Measurements from ENCODE around the gene DMD.

DNA sequence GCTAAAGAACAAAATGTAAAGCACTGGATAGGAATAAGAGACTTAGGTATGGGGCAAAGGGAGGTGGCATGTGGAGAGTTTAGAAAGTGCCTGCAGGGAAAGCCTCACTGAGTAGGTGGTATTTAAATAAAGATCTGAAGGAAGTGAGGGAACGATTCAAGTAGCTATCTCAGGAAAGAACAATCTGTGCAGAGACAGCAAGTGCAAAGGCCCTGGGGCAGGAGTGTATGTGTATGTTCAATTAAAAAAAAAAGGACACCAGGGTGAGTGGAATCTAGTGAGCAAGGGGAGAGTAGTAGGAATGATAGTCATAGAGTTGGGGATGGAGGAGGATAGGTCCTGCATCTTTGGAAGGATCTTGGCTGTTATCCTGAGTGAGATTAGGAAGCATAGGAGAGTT is 1359.6 kb downstream of the DMD start:
- TF ChIP-seq, protein P1, sequence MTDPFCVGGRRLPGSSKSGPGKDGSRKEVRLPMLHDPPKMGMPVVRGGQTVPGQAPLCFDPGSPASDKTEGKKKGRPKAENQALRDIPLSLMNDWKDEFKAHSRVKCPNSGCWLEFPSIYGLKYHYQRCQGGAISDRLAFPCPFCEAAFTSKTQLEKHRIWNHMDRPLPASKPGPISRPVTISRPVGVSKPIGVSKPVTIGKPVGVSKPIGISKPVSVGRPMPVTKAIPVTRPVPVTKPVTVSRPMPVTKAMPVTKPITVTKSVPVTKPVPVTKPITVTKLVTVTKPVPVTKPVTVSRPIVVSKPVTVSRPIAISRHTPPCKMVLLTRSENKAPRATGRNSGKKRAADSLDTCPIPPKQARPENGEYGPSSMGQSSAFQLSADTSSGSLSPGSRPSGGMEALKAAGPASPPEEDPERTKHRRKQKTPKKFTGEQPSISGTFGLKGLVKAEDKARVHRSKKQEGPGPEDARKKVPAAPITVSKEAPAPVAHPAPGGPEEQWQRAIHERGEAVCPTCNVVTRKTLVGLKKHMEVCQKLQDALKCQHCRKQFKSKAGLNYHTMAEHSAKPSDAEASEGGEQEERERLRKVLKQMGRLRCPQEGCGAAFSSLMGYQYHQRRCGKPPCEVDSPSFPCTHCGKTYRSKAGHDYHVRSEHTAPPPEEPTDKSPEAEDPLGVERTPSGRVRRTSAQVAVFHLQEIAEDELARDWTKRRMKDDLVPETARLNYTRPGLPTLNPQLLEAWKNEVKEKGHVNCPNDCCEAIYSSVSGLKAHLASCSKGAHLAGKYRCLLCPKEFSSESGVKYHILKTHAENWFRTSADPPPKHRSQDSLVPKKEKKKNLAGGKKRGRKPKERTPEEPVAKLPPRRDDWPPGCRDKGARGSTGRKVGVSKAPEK (CRISPR knock-in tag; IDR thresholded peaks at IDR 0.05; ENCODE audit: borderline replicate concordance), result no peak
- TF ChIP-seq, protein P2, sequence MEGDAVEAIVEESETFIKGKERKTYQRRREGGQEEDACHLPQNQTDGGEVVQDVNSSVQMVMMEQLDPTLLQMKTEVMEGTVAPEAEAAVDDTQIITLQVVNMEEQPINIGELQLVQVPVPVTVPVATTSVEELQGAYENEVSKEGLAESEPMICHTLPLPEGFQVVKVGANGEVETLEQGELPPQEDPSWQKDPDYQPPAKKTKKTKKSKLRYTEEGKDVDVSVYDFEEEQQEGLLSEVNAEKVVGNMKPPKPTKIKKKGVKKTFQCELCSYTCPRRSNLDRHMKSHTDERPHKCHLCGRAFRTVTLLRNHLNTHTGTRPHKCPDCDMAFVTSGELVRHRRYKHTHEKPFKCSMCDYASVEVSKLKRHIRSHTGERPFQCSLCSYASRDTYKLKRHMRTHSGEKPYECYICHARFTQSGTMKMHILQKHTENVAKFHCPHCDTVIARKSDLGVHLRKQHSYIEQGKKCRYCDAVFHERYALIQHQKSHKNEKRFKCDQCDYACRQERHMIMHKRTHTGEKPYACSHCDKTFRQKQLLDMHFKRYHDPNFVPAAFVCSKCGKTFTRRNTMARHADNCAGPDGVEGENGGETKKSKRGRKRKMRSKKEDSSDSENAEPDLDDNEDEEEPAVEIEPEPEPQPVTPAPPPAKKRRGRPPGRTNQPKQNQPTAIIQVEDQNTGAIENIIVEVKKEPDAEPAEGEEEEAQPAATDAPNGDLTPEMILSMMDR (CRISPR knock-in tag; IDR thresholded peaks at IDR 0.05), result no peak
- TF ChIP-seq KDM5A (IDR thresholded peaks at IDR 0.05; ENCODE audit: borderline replicate concordance, low read length) (no peak), ZNF253 (CRISPR knock-in tag; IDR thresholded peaks at IDR 0.05; ENCODE audit: borderline replicate concordance) (no peak), FOSL2 (CRISPR knock-in tag; IDR thresholded peaks at IDR 0.05) (no peak), ZNF24 (IDR thresholded peaks at IDR 0.05) (no peak), ELF3 (CRISPR knock-in tag; IDR thresholded peaks at IDR 0.05) (no peak), SP1 (IDR thresholded peaks at IDR 0.05) (no peak), SP1 (CRISPR knock-in tag; IDR thresholded peaks at IDR 0.05) (no peak)
- TF ChIP-seq, protein P3, sequence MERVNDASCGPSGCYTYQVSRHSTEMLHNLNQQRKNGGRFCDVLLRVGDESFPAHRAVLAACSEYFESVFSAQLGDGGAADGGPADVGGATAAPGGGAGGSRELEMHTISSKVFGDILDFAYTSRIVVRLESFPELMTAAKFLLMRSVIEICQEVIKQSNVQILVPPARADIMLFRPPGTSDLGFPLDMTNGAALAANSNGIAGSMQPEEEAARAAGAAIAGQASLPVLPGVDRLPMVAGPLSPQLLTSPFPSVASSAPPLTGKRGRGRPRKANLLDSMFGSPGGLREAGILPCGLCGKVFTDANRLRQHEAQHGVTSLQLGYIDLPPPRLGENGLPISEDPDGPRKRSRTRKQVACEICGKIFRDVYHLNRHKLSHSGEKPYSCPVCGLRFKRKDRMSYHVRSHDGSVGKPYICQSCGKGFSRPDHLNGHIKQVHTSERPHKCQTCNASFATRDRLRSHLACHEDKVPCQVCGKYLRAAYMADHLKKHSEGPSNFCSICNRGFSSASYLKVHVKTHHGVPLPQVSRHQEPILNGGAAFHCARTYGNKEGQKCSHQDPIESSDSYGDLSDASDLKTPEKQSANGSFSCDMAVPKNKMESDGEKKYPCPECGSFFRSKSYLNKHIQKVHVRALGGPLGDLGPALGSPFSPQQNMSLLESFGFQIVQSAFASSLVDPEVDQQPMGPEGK (CRISPR knock-in tag; IDR thresholded peaks at IDR 0.05), result no peak

All from HepG2 (cell line).